ENCODE measurements around the gene TMEM45A.
A peak's percentile ranks its signal among the peaks of the same experiment; 100 is the strongest.
"Not testable (repeated sequence)": the region's sequence is repeated elsewhere in the genome, so short reads cannot be mapped to it uniquely, and the experiment has no call there.

TMEM45A gene

GRCh38 chr3:100578646-100579045 lies 86.2 kb downstream of the TMEM45A start:
- DNase-seq, result no peak

- no peak for DNase-seq
Observed at GRCh38 chr3:100580147-100580546, 87.7 kb downstream of the TMEM45A start.

- no peak for DNase-seq
Observed at GRCh38 chr3:100581650-100582049, 89.2 kb downstream of the TMEM45A start.

- not testable (repeated sequence) for DNase-seq
Observed at GRCh38 chr3:100582157-100582556, 89.7 kb downstream of the TMEM45A start.

GRCh38 chr3:100584101-100584660 lies 91.8 kb downstream of the TMEM45A start:
- no peak for DNase-seq

- DNase-seq, result no peak
Observed at GRCh38 chr3:100586832-100587231, 94.4 kb downstream of the TMEM45A start.

GRCh38 chr3:100588251-100588650 lies 95.8 kb downstream of the TMEM45A start:
- no peak for DNase-seq

- peak; percentile 49 for DNase-seq
Observed at GRCh38 chr3:100590114-100590839, 97.9 kb downstream of the TMEM45A start.

GRCh38 chr3:100590840-100591147 lies 98.4 kb downstream of the TMEM45A start:
- no peak for DNase-seq

GRCh38 chr3:100591411-100591810 lies 99.0 kb downstream of the TMEM45A start:
- DNase-seq, result no peak

GRCh38 chr3:100600181-100601042 lies 108.0 kb downstream of the TMEM45A start:
- no peak for DNase-seq

- DNase-seq, result no peak
Observed at GRCh38 chr3:100602506-100603444, 110.4 kb downstream of the TMEM45A start.

GRCh38 chr3:100603469-100603868 lies 111.0 kb downstream of the TMEM45A start:
- no peak for DNase-seq

GRCh38 chr3:100605358-100605757 lies 112.9 kb downstream of the TMEM45A start:
- DNase-seq, result no peak

GRCh38 chr3:100606894-100607512 lies 114.6 kb downstream of the TMEM45A start:
- no peak for DNase-seq

- no peak for DNase-seq
Observed at GRCh38 chr3:100609305-100609704, 116.9 kb downstream of the TMEM45A start, which contains the start of gene ADGRG7. TSS of gene ADGRG7 (plus strand) at chr3:100609601. CDS start at chr3:100609857, 256 bp downstream.

- no peak for DNase-seq
Observed at GRCh38 chr3:100609963-100610362, 117.5 kb downstream of the TMEM45A start.

- no peak for DNase-seq
Observed at GRCh38 chr3:100611221-100611620, 118.8 kb downstream of the TMEM45A start.

GRCh38 chr3:100613721-100614390 lies 121.4 kb downstream of the TMEM45A start:
- no peak for DNase-seq

- DNase-seq, result no peak
Observed at GRCh38 chr3:100614941-100615340, 122.5 kb downstream of the TMEM45A start.

- no peak for DNase-seq
Observed at GRCh38 chr3:100615684-100616083, 123.3 kb downstream of the TMEM45A start.

GRCh38 chr3:100621251-100621650 lies 128.8 kb downstream of the TMEM45A start:
- no peak for DNase-seq

Data from KG1 (cell line).